ENCODE measurements around the gene PGAP6. TPM values are rescaled to one million over a fixed set of nuclear protein-coding genes. Genes with fewer than 3 reads are reported as not detected.

The PGAP6 gene
- total and polyA plus RNA-seq, 2 of the 13 experiments (the other 11 are each of a cell fraction or from before 2014, with no cell fraction given): 52.7 to 136 TPM

DNA sequence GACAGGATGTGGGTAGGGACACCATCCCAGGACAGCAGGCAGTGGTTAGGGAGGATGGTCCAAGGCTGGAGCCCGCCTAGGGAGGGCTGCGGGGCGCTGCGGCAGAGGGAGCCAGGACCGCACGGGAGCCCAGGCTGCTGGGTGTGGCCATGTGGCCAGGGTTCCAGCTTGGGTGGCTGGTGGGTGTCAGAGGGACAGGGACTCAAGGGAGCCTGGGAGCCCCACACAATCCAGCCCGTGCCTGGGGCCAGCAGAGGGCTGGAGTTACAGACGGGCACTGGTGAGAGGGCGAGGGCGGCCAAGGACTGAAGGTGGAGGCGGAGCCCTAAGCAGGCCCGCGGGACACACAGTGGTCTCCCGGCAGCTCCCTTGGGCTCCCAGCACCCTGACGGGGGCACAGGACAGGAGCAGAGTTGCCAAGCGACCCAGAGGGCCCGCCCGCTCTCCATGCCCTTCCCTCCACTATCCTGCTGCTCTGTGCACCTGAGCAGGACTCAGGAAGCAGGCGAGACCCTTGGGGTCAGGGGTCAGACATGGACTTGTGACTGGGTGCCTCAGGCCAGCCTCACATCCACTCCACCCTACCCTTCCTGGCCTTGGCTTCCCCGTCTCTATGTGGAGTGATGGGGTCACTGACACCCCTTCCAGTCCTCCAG, 18.5 kb downstream of the PGAP6 start (continued):
- TF ChIP-seq ATF4 (CRISPR knock-in tag; IDR thresholded peaks at IDR 0.05) (no peak), ATAD3A (CRISPR knock-in tag; IDR thresholded peaks at IDR 0.05) (no peak), ETV6 (CRISPR knock-in tag; conservative IDR thresholded peaks at IDR 0.05) (no peak), ZNF3 (CRISPR knock-in tag; IDR thresholded peaks at IDR 0.05) (no peak), ZNF234 (CRISPR knock-in tag; conservative IDR thresholded peaks at IDR 0.05) (no peak), TP53 (CRISPR knock-in tag; conservative IDR thresholded peaks at IDR 0.05) (no peak), AGO1 (IDR thresholded peaks at IDR 0.05; ENCODE audit: low read depth, low read length, poor library complexity, severe bottlenecking) (no peak), ZNF513 (CRISPR knock-in tag; conservative IDR thresholded peaks at IDR 0.05) (no peak), PPARG (CRISPR knock-in tag; conservative IDR thresholded peaks at IDR 0.05) (no peak), ATF3 (CRISPR knock-in tag; IDR thresholded peaks at IDR 0.05) (no peak), ZNF605 (CRISPR knock-in tag; IDR thresholded peaks at IDR 0.05) (no peak), GTF2F1 (IDR thresholded peaks at IDR 0.05; ENCODE audit: low read length) (no peak), ZNF512B (CRISPR knock-in tag; IDR thresholded peaks at IDR 0.05; ENCODE audit: borderline replicate concordance) (no peak), SRSF9 (IDR thresholded peaks at IDR 0.05; ENCODE audit: borderline replicate concordance, insufficient read depth, low read depth, low read length, poor library complexity, severe bottlenecking) (no peak), CAMTA2 (CRISPR knock-in tag; IDR thresholded peaks at IDR 0.05; ENCODE audit: borderline replicate concordance) (no peak)
